Activated CD8-positive, alpha-beta memory T cell treated with anti-CD3 and anti-CD28 coated beads, Interleukin-2, amount 50 U/mL, for 24 hours (primary cell): Measurements from ENCODE around the gene CCDC17.

Experiments used
- DNase-seq: peaks from one replicate; pipeline ENCODE4 v3.0.0-alpha.2; 2020; ENCODE audit errors: extremely low read depth

Gene CCDC17

DNA sequence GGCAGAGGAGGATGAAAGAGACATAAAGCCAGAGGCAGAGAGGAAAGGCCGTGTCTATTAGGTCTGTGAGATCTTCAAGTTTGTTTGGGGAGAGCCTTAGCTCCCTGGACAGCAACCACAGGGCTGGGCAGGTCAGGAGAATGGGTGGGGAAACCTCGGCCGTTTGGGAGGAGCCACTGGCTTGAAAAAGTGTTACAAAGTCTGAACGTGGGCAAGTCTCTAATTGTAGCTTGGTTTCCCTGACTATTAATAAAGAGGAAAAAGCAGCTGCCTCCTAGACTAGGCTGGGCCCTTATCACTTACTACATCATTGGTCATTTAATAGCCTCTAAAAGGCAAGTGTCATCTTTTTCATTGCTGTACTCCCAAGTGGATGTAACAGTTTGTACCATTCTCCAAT is at the start of gene CCDC17:
CCDC17 (minus strand) TSS at position 83 of the 400 bp plus-strand sequence. CDS start 145 bp downstream, outside the sequence.
- no peak for DNase-seq

DNA sequence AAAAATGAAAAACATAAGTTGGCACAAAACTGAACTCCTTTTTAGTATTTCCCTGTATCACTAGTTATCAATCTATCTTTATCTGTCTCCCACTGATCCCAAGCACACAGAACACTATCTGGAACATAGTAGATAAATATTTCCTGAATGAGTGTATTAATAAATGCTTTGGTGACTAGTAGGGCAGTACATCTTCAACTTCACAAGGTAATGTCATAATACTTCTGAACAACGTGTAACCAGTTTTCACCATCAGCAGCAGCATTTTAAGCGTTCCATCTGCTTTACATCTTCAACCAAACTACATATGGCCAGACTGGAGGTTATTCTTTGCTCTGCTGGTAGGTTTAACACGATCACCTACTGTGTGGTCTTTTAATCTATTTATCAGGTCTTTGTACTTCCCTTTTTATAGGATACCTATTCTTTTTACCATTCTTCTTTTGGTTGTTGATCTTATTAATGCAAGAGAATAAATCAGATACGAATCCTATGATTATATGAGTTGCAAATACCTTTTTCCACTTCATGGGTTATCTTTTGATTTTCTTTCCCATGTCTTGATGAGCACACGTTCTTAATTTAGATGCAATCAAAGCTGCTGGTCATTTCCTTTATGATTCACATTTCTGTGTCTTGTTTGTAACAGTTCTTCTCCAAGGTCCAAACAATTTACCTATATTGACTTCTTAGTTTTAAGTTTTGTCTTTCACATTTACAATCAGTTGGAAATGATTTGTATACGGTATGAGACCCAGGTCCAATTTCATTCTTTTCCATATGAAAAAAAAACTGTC is 46.2 kb upstream of the CCDC17 start:
- no peak for DNase-seq

- no peak for DNase-seq
These were observed 45.5 kb upstream of the CCDC17 start for GRCh38 chr1:45669379-45669778.

DNA sequence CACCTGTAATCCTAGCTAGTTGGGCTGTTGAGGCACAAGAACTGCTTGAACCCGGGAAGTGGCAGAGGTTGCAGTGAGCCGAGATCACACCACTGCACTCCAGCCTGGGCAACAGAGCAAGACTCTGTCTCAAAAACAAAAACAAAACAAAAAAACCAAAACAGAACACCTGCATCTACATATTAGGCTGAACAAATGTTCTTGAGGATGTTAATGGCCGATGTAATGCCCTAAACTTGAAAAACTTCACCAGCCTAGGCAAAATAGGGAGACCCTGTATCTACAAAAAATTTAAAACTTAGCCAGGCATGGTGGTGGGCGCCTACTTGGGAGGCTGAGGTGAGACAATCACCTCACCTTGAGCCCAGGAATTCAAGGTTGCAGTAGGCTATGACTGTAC is 44.7 kb upstream of the CCDC17 start:
- DNase-seq: no peak

DNA sequence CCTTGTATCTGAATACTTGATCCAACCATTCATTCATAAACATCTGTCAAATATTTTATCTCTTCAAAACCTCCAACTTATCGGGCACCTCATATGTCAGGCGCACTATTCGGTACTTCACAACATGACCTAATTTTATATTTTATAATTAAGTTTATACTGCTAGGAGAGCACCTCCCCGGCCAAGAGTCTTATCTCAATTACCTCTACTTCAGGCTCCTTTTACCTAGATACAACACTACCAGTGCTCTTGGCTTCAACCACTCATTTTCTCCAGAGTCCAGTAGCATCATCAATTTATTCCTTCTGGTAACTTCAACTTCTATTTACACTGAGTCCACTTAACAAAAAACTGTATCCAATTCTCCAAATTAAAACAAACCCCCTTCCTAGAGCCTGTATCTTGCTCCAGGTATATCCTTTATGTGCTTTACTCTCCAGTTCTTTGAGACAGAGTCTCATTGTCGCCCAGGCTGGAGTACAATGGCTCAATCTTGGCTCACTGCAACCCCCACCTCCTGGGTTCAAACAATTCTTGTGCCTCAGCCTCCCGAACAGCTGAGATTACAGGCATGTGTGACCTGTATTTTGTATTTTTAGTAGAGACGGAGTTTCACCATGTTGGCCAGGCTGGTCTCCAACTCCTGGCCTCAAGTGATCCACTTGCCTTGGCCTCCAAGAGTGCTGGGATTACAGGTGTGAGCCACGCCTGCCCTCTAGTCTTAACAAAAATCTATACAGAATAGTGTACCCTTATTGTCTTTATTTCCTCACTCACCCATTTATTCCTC is 43.7 kb upstream of the CCDC17 start:
- DNase-seq: no peak

DNA sequence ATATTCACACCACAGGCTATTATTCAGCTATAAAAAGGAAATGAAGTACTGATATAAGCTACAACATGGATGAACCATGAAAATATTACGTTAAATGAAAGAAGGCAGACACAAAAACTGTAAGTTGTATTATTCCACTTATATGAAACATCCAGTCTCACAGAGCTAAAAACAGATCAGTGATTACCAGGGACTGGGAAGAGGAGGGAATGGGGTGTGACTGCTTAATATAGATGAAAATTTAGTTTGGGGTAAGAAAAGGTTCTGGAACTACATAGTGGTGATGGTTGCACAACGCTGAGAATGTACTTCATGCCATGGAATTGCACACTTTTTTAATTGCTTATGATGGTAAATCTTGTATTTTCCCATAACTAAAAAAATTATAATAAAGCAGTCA is 43.0 kb upstream of the CCDC17 start:
- DNase-seq: no peak

GRCh38 chr1:45660336-45660735 is 36.5 kb upstream of the CCDC17 start:
- no peak for DNase-seq

- DNase-seq: no peak
These were observed 35.4 kb upstream of the CCDC17 start for GRCh38 chr1:45659222-45659621.

DNA sequence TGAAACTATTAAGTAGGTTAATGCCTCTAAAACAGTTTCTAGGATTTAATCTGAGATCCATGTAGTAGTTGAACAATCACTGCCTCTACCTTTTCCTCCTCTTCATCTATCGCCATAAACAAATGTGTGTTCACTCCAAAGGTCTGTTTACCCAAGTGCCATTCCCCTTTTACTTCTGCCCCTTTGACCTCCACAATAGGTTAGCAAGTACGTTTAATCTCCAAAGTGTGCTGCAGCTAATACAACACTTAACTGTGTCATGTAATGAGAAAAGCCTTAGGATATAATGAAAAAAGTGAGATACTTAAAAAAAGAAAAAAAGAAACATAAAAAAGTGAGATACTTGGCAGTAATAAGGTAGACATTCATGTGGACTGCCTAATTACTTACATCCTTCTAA is 34.3 kb upstream of the CCDC17 start:
- no peak for DNase-seq

- no peak for DNase-seq
These were observed 32.8 kb upstream of the CCDC17 start for GRCh38 chr1:45656573-45657226.

GRCh38 chr1:45654540-45655280 is 30.9 kb upstream of the CCDC17 start:
- no peak for DNase-seq

GRCh38 chr1:45647248-45648021 is 23.6 kb upstream of the CCDC17 start:
- no peak for DNase-seq

GRCh38 chr1:45644661-45645060 is 20.8 kb upstream of the CCDC17 start:
- DNase-seq: no peak

GRCh38 chr1:45643978-45644377 is 20.1 kb upstream of the CCDC17 start:
- DNase-seq: no peak

- DNase-seq: no peak
These were observed 19.5 kb upstream of the CCDC17 start for GRCh38 chr1:45643321-45643720.

GRCh38 chr1:45640293-45640692 is 16.4 kb upstream of the CCDC17 start:
- DNase-seq: no peak

GRCh38 chr1:45635211-45635610 is 11.4 kb upstream of the CCDC17 start:
- DNase-seq: no peak

DNA sequence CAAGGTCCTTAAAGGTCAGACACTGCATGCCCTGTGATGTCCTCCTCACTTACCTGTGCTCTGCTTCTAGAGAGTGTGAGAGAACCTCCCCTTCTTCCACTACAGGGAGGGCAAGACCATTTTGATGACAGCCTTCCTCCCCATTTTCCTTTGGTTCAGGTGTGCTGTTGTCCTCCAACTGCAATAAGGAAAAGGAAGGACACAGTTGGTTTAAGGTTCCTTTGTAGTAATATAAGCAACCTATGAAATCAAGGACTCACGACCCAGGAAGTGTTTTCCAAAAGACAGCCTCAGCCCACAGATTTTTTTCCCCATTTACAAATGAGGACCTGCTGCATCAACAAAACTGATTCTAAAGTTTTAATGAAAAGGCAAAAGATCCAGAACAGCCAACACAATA is 6.6 kb upstream of the CCDC17 start:
- no peak for DNase-seq

DNA sequence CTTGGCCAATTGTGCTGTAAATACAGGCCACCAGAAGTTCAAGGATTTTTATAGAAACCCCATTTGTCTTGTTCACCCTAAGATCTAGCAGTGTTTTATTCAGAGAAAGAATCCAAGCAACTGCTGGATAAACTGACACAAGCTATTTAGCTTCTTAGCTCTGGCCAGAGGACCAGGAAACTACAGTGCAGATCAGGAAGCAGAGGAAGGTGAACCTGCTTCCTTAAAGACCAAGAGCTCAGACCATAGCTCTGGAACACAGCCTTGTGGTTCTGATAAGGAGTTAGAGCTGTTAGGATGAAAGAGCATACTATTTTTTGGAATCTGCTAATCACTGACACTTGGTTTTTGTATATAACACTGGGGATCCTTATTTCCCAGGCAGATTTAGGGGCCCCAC is 5.2 kb upstream of the CCDC17 start:
- DNase-seq: no peak

GRCh38 chr1:45622524-45623394 is 1.1 kb downstream of the CCDC17 start:
- DNase-seq: no peak
